Left lung (tissue), 10 donors: ENCODE results near the gene SLC7A11. TPM values are rescaled to one million over a fixed set of nuclear protein-coding genes. Genes with fewer than 3 reads are reported as not detected.

Experiments used
- ATAC-seq: fragments of 200-7000 bp; cut with Tn5 transposase; one replicate; pipeline ENCODE4 v1.9.1; 2020; ENCODE audit warnings: moderate library complexity
- DNase-seq, 4 donors: peaks; one replicate each; pipeline ENCODE4 v3.0.0-alpha.2; 2013 to 2020
- H3K27ac ChIP-seq, 2 donors: fragments of 200-600 bp; sonication (generic) in 1 of 2; one replicate each; pipeline versions ENCODE4 v1.5.0 to v1.8.0; 2020 to 2021
- H3K27me3 ChIP-seq, 2 donors: fragments of 200-600 bp; sonication (generic) in 1 of 2; one replicate each; pipeline versions ENCODE4 v1.5.0 to v1.8.0; 2020 to 2021
- H3K36me3 ChIP-seq, 2 donors: fragments of 200-600 bp; sonication (generic) in 1 of 2; one replicate each; pipeline versions ENCODE4 v1.5.0 to v1.8.0; 2020 to 2021
- H3K4me1 ChIP-seq, 2 donors: fragments of 200-600 bp; one replicate each; pipeline ENCODE4 v1.8.0; 2021
- H3K4me3 ChIP-seq, 2 donors: fragments of 200-600 bp; sonication (generic) in 1 of 2; one replicate each; pipeline versions ENCODE4 v1.5.0 to v1.8.0; 2020 to 2021; ENCODE audit warnings: mild to moderate bottlenecking in 1 of 2
- H3K9me3 ChIP-seq, 2 donors: fragments of 200-600 bp; sonication (generic) in 1 of 2; one replicate each; pipeline versions ENCODE4 v1.5.0 to v1.8.0; 2020 to 2021
- intact Hi-C, 2 donors: fragments of 100-400 bp; cut with DNase I; formaldehyde crosslinking; loops; one replicate each; pipeline versions ENCODE4 v1.11.2 to v1.14.2; 2022
- polyA plus RNA-seq, 6 donors: library from polyadenylated mRNA; unstranded; fragments of 120-200 nt; gene quantifications; one replicate each; pipeline ENCODE4 v1.2.1, GENCODE V29; 2013; ENCODE audit not compliant: insufficient read length in 6 of 6
- total RNA-seq, 2 donors: library from RNA; stranded (reverse); fragmentation: NEBNext Ultra II Directional; extraction: Animal tissue kit (Norgen Biotek cat#: 25700); gene quantifications; one replicate each; pipeline ENCODE4 v1.2.1, GENCODE V29; 2021
- TF ChIP-seq, protein P1 (sequence below), 2 donors: fragments of 200-600 bp; sonication (generic) in 1 of 2; IDR thresholded peaks; one replicate each; pipeline versions ENCODE4 v1.5.0 to v1.8.0; 2021; ENCODE audit warnings: antibody characterized with exemption in 2 of 2
- donor health status: DM: no; HTN: yes; CAD: no.
- donor health status: DM: no; HTN: no; CAD: no.

SLC7A11 gene
- total and polyA plus RNA-seq, 8 donors: 0.61 to 13.2 (median 0.90) TPM

DNA sequence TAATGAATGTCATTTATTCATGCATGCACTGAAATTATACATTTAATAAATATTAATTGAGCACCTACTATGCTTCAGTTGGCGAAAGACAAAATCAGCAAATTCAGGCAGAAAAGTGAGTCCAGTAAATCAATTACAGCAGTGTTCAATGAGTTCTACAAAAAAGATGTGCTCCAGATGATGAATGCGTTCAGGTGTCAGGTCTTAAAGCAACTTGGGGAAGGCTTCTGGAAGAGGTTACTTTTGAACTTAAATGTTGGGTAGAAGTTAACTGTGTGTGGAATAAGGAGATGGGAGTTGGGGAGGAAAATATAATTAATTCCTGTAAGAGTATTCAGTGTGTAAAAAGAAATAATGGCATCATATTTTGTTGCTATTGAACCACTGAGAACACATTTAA lies 79.0 kb downstream of the SLC7A11 start:
- intact Hi-C loops: no loop called here
- Histone ChIP-seq H3K9me3 (no peaks in the 10 kb centered on the region), H3K4me1 (no peaks in the 10 kb centered on the region), H3K27me3 (no peaks in the 10 kb centered on the region), H3K36me3 (no peaks in the 10 kb centered on the region), H3K27ac (no peak overlapping the region), H3K4me3 (no peak overlapping the region)
- DNase-seq (no peak), ATAC-seq (no peak)
- TF ChIP-seq, protein P1, sequence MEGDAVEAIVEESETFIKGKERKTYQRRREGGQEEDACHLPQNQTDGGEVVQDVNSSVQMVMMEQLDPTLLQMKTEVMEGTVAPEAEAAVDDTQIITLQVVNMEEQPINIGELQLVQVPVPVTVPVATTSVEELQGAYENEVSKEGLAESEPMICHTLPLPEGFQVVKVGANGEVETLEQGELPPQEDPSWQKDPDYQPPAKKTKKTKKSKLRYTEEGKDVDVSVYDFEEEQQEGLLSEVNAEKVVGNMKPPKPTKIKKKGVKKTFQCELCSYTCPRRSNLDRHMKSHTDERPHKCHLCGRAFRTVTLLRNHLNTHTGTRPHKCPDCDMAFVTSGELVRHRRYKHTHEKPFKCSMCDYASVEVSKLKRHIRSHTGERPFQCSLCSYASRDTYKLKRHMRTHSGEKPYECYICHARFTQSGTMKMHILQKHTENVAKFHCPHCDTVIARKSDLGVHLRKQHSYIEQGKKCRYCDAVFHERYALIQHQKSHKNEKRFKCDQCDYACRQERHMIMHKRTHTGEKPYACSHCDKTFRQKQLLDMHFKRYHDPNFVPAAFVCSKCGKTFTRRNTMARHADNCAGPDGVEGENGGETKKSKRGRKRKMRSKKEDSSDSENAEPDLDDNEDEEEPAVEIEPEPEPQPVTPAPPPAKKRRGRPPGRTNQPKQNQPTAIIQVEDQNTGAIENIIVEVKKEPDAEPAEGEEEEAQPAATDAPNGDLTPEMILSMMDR (IDR thresholded peaks at IDR 0.05): no peak

DNA sequence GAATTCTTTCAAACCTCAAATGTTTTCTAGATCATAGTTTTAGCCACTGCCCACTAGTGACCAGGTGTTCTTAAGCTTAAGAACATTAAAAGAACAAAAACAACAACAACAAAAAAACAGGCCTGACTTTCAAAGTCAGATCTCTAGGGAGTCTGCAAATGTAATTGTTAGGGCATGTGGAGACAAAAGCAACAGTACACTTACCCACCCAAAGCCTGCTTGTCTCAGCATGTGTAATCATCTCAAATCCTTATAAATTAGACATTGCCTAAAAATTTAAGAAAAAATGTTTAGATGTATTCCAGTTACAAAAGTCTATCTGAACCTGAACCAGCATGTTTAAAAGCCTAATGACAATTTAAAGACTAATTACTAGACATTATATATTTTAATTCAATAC lies 79.9 kb downstream of the SLC7A11 start:
- H3K4me3 ChIP-seq: no peak overlapping the region
- intact Hi-C loops: no loop called here
- H3K27ac ChIP-seq: no peak overlapping the region
- DNase-seq (no peak), ATAC-seq (no peak)
- no peaks in the 10 kb centered on the region for H3K9me3 ChIP-seq
- no peaks in the 10 kb centered on the region for H3K27me3 ChIP-seq
- no peaks in the 10 kb centered on the region for H3K4me1 ChIP-seq
- TF ChIP-seq, protein P1 (IDR thresholded peaks at IDR 0.05): no peak
- H3K36me3 ChIP-seq: no peaks in the 10 kb centered on the region

DNA sequence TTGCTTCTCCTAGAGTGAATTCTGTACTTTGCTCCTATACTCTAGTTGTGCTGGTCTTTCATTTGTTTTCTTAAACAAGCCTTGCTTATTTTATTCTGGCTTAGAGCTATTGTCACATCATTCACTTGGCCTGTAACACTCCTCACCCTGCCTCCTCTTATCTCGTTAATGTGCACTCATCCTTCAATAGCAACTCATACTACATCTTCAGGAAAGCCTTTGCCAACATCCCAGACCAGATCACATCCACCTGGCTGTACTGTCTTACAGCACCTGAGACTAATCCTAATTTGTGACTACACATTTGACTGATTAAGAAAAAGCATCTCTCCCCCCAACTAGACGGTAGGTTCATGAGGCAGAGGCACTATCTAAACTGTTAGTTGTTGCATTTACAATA lies 80.8 kb downstream of the SLC7A11 start:
- H3K36me3 ChIP-seq: no peaks in the 10 kb centered on the region
- no peaks in the 10 kb centered on the region for H3K4me1 ChIP-seq
- H3K4me3 ChIP-seq: no peak overlapping the region
- no peaks in the 10 kb centered on the region for H3K9me3 ChIP-seq
- H3K27me3 ChIP-seq: no peaks in the 10 kb centered on the region
- no peak for DNase-seq
- TF ChIP-seq, protein P1 (IDR thresholded peaks at IDR 0.05): no peak
- H3K27ac ChIP-seq: no peak overlapping the region
- no peak for ATAC-seq
- intact Hi-C loops: no loop called here

DNA sequence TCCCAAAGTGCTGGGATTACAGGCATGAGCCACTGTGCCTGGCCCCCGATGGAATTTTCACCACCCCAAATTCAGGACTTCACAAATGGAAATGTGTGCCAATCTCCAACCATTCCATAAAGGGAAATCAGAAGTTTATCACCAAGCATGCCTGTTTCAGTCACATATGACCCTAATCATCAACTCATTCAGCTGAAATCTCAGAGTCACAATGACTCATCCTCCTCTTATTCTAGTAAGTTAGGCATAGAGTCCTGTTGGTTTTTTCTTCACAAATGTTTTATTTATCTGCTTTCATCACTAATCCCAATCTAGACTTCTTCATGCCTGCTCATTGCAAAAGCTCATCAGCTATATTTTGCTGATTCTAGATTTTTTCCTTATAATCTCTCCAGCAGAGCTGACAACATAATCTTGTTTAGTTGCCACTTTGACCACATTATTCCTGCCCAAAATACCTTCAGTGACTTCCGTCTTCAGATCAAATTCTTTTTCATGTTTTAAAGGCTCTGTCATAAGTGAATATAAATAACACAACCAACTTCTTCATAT lies 83.3 kb downstream of the SLC7A11 start:
- H3K9me3 ChIP-seq: no peaks in the 10 kb centered on the region
- DNase-seq (no peak), ATAC-seq (no peak)
- no peak overlapping the region for H3K27ac ChIP-seq
- TF ChIP-seq, protein P1 (IDR thresholded peaks at IDR 0.05): no peak
- intact Hi-C loops: no loop called here
- no peaks in the 10 kb centered on the region for H3K36me3 ChIP-seq
- H3K4me3 ChIP-seq: no peak overlapping the region
- no peaks in the 10 kb centered on the region for H3K4me1 ChIP-seq
- H3K27me3 ChIP-seq: no peaks in the 10 kb centered on the region

DNA sequence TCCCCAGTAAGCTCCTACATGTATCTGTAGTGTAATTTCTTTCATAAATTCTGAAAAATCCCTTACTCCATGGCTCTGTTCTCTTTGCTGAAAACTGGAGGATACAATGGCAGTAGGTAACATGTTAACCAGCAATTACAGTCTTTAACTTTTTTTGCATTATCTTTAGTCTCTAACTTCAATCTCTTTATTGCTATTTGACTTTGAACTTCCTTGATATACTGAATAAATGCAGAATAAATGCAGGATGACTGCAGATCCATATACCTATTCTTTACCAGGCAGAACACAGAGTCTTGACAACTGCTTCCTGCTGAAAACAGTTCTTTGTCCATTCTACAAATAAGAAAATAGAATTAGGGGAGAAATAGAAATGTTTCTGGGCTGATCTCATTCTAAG lies 101.3 kb downstream of the SLC7A11 start:
- ATAC-seq: no peak
- intact Hi-C loops: no loop called here
- no peak for DNase-seq
- TF ChIP-seq, protein P1 (IDR thresholded peaks at IDR 0.05): no peak
- Histone ChIP-seq H3K27me3 (no peaks in the 10 kb centered on the region), H3K27ac (no peak overlapping the region), H3K4me1 (no peaks in the 10 kb centered on the region), H3K4me3 (no peak overlapping the region), H3K36me3 (no peaks in the 10 kb centered on the region), H3K9me3 (no peaks in the 10 kb centered on the region)
